ENCODE measurements around the gene DCAKD. TPM values are rescaled to one million over a fixed set of nuclear protein-coding genes. Genes with fewer than 3 reads are reported as not detected.
A peak's percentile ranks its signal among the peaks of the same experiment; 100 is the strongest.

Gene DCAKD
- total RNA-seq, 1 donor from 2014 or later: 39.9 TPM

DNA sequence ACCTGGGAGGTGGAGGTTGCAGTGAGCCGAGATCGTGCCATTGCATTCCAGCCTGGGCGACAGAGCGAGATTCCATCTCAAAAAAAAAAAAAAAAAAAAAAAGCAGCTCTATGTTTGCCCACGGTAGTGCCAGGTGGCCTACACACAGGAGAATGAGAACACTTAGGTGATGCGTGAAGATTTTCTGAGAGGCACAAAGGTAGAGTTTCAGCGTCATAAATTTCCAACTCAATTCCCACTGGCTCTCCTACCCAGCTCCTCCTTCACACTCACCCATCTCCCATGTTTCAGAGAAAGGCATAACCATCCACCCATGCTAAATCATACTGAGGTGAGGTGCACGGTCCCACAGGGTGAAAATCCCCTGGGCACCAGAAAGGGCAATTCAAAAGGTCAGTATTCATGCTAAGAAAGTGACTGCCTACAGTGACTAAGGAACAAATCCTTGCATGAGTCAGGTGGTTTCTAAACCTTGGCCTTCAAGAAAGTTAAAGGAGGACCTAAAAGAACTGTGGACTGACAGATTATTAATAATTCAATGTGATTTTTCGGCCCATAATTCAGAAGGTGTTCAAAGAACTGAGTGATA is 4.8 kb downstream of the DCAKD start:
- TF ChIP-seq, protein P1, sequence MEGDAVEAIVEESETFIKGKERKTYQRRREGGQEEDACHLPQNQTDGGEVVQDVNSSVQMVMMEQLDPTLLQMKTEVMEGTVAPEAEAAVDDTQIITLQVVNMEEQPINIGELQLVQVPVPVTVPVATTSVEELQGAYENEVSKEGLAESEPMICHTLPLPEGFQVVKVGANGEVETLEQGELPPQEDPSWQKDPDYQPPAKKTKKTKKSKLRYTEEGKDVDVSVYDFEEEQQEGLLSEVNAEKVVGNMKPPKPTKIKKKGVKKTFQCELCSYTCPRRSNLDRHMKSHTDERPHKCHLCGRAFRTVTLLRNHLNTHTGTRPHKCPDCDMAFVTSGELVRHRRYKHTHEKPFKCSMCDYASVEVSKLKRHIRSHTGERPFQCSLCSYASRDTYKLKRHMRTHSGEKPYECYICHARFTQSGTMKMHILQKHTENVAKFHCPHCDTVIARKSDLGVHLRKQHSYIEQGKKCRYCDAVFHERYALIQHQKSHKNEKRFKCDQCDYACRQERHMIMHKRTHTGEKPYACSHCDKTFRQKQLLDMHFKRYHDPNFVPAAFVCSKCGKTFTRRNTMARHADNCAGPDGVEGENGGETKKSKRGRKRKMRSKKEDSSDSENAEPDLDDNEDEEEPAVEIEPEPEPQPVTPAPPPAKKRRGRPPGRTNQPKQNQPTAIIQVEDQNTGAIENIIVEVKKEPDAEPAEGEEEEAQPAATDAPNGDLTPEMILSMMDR (IDR thresholded peaks at IDR 0.05; ENCODE audit: partially characterized antibody, unreplicated experiment): no peak
- peaks cover 2% of the 10 kb centered on the region for H3K9me3 Mint-ChIP-seq (ENCODE audit: unreplicated experiment)
- H3K27ac Mint-ChIP-seq (ENCODE audit: unreplicated experiment): no peak overlapping the region
- no peak for DNase-seq
- no peaks in the 10 kb centered on the region for H3K36me3 Mint-ChIP-seq (ENCODE audit: unreplicated experiment)
- H3K27me3 Mint-ChIP-seq (ENCODE audit: unreplicated experiment): no peaks in the 10 kb centered on the region
- H3K4me3 Mint-ChIP-seq (ENCODE audit: unreplicated experiment): no peak overlapping the region
- peaks cover 9% of the 10 kb centered on the region for H3K4me1 Mint-ChIP-seq (ENCODE audit: low read depth, unreplicated experiment)

DNA sequence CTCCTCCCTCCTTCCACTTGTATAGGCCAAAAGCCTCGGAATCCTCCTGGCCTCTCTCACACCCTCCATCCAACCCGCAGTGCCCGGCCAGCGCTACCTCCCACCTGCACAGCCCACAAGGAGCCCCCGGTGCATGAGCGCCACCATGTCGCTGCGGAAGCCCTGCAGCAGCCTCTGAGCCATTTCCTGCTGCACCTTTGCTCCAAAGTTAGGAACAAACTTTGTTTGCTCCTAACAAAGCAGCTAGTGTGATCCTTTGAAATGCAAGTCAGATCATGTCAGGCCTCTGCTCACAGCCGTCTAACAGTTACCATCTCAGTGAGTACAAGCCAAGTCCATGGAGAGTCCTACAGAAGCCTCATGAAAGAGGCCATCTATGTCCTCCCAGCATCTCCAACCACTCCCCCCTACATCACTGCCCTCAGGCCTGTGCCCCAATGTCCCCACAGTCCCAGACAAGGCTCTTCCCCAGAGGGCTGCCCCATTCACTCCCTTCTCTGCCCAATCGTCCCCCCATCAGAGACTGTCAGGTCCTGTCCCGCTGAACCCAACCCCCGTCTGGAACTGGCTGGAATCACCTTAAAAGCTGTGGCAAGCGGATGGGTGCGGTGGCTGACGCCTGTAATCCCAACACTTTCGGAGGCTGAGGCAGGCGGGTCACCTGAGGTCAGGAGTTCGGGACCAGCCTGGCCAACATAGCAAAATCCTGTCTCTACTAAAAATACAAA is 7.5 kb downstream of the DCAKD start:
- Mint-ChIP-seq H3K36me3 (ENCODE audit: unreplicated experiment) (no peaks in the 10 kb centered on the region), H3K4me1 (ENCODE audit: low read depth, unreplicated experiment) (peaks cover 3% of the 10 kb centered on the region), H3K27ac (ENCODE audit: unreplicated experiment) (no peak overlapping the region), H3K9me3 (ENCODE audit: unreplicated experiment) (peaks cover 2% of the 10 kb centered on the region), H3K27me3 (ENCODE audit: unreplicated experiment) (no peaks in the 10 kb centered on the region), H3K4me3 (ENCODE audit: unreplicated experiment) (no peak overlapping the region)
- DNase-seq: no peak
- TF ChIP-seq, protein P1 (IDR thresholded peaks at IDR 0.05; ENCODE audit: partially characterized antibody, unreplicated experiment): no peak

GRCh38 chr17:45042346-45043120 is 8.9 kb downstream of the DCAKD start:
- peaks cover 2% of the 10 kb centered on the region for H3K9me3 Mint-ChIP-seq (ENCODE audit: unreplicated experiment)
- no peak overlapping the region for H3K4me3 Mint-ChIP-seq (ENCODE audit: unreplicated experiment)
- H3K27ac Mint-ChIP-seq (ENCODE audit: unreplicated experiment): peak overlapping the region; percentile 34
- no peak for DNase-seq
- H3K27me3 Mint-ChIP-seq (ENCODE audit: unreplicated experiment): no peaks in the 10 kb centered on the region
- TF ChIP-seq, protein P1 (IDR thresholded peaks at IDR 0.05; ENCODE audit: partially characterized antibody, unreplicated experiment): no peak
- H3K4me1 Mint-ChIP-seq (ENCODE audit: low read depth, unreplicated experiment): peaks cover 3% of the 10 kb centered on the region
- H3K36me3 Mint-ChIP-seq (ENCODE audit: unreplicated experiment): no peaks in the 10 kb centered on the region

DNA sequence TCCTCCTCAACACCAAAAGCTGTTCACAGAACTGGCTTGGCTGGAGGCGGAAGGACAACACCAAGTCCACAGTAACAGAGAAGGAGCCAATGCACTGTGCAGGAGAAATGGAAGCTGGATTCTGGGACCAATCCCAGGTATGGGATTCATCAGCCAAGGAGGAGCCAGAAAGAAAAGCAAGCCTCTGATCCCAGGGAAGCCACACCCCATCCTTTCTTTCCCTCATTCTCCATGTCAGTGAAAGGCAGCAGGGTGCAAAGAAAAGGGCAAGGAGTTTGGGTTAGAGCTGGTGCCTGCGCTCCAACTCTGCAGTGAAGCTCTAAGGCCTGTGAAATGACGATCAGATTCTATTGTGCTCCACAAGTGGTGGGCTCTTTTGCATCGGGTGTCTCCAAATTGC is 11.0 kb downstream of the DCAKD start:
- Mint-ChIP-seq H3K4me3 (ENCODE audit: unreplicated experiment) (no peak overlapping the region), H3K27ac (ENCODE audit: unreplicated experiment) (no peak overlapping the region), H3K27me3 (ENCODE audit: unreplicated experiment) (no peaks in the 10 kb centered on the region), H3K36me3 (ENCODE audit: unreplicated experiment) (no peaks in the 10 kb centered on the region), H3K9me3 (ENCODE audit: unreplicated experiment) (peaks cover 2% of the 10 kb centered on the region), H3K4me1 (ENCODE audit: low read depth, unreplicated experiment) (peaks cover 3% of the 10 kb centered on the region)
- TF ChIP-seq, protein P1 (IDR thresholded peaks at IDR 0.05; ENCODE audit: partially characterized antibody, unreplicated experiment): no peak
- no peak for DNase-seq

All from glutamatergic neuron (in vitro differentiated cells).